Measurements from ENCODE around the gene FADS6.
"Not testable (repeated sequence)": the region's sequence is repeated elsewhere in the genome, so short reads cannot be mapped to it uniquely, and the experiment has no call there.

The FADS6 gene

GRCh38 chr17:74907012-74907411 lies 13.6 kb upstream of the FADS6 start:
- H4K8ac ChIP-seq (ENCODE audit: low read depth, low read length), result no peak overlapping the region
- no peaks in the 10 kb centered on the region for H3K36me3 ChIP-seq (ENCODE audit: control insufficient read depth, insufficient read depth, low read length)
- no peak overlapping the region for H3K4me3 ChIP-seq (ENCODE audit: low read length)
- H3K4me1 ChIP-seq (ENCODE audit: control insufficient read depth, low read depth, low read length), result no peaks in the 10 kb centered on the region
- H2AK5ac ChIP-seq (ENCODE audit: low read length), result no peak overlapping the region
- no peak overlapping the region for H4K5ac ChIP-seq (ENCODE audit: low read length)
- H3K79me1 ChIP-seq (ENCODE audit: low read length), result no peaks in the 10 kb centered on the region
- no CpG with 5 or more reads among the region's 34 CpGs for WGBS (ENCODE audit: extremely low coverage, insufficient coverage, low lambda C conversion rate)
- no peak overlapping the region for H3K23ac ChIP-seq (ENCODE audit: low read length)
- H2BK120ac ChIP-seq (ENCODE audit: low read depth, low read length), result no peak overlapping the region
- no peaks in the 10 kb centered on the region for H3K79me2 ChIP-seq (ENCODE audit: control insufficient read depth, insufficient read depth, low read length)
- H2BK15ac ChIP-seq (replicated peaks; ENCODE audit: low read depth), result no peak overlapping the region
- H3K4me2 ChIP-seq (ENCODE audit: low read length), result no peak overlapping the region
- no peak overlapping the region for H2BK5ac ChIP-seq (ENCODE audit: low read length)
- H3K18ac ChIP-seq (ENCODE audit: low read length), result no peak overlapping the region
- H3K56ac ChIP-seq (ENCODE audit: low read length), result no peak overlapping the region
- H3K9ac ChIP-seq (ENCODE audit: low read length), result no peak overlapping the region
- DNase-seq, result no peak
- no peak overlapping the region for H3K27ac ChIP-seq (ENCODE audit: low read depth, low read length)
- no peaks in the 10 kb centered on the region for H3K27me3 ChIP-seq (ENCODE audit: insufficient read depth, low read length, poor library complexity)
- no peak overlapping the region for H3K4ac ChIP-seq (ENCODE audit: low read depth, low read length)

DNA sequence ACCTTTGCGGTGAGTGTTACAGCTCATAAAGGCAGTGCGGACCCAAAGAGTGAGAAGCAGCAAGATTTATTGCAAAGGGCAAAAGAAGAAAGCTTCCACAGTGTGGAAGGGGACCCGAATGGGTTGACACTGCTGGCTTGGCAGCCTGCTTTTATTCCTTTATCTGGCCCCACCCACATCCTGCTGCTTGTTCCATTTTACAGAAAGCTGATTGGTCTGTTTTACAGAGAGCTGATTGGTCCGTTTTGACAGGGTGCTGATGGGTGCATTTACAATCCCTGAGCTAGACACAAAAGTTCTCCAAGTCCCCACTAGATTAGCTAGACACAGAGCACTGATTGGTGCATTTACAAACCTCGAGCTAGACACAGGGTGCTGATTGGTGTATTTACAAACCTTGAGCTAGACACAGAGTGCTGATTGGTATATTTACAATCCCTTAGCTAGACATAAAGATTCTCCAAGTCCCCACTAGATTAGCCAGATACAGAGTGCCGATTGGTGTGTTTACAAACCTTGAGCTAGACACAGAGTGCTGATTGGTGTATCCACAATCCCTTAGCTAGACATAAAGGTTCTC lies 12.9 kb upstream of the FADS6 start:
- DNase-seq; H2BK120ac ChIP-seq (ENCODE audit: low read depth, low read length); H3K4me1 ChIP-seq (ENCODE audit: control insufficient read depth, low read depth, low read length); H2BK5ac ChIP-seq (ENCODE audit: low read length); H3K27me3 ChIP-seq (ENCODE audit: insufficient read depth, low read length, poor library complexity); H4K5ac ChIP-seq (ENCODE audit: low read length); H3K56ac ChIP-seq (ENCODE audit: low read length); H3K23ac ChIP-seq (ENCODE audit: low read length); H3K79me1 ChIP-seq (ENCODE audit: low read length); H3K36me3 ChIP-seq (ENCODE audit: control insufficient read depth, insufficient read depth, low read length); H3K27ac ChIP-seq (ENCODE audit: low read depth, low read length); H3K4me2 ChIP-seq (ENCODE audit: low read length); H2BK15ac ChIP-seq (replicated peaks; ENCODE audit: low read depth); H3K9ac ChIP-seq (ENCODE audit: low read length); H3K18ac ChIP-seq (ENCODE audit: low read length); H3K4me3 ChIP-seq (ENCODE audit: low read length); H2AK5ac ChIP-seq (ENCODE audit: low read length); H3K4ac ChIP-seq (ENCODE audit: low read depth, low read length); H4K8ac ChIP-seq (ENCODE audit: low read depth, low read length); H3K79me2 ChIP-seq (ENCODE audit: control insufficient read depth, insufficient read depth, low read length): not testable (repeated sequence)
- WGBS (ENCODE audit: extremely low coverage, insufficient coverage, low lambda C conversion rate), result no CpG with 5 or more reads among the region's 6 CpGs

GRCh38 chr17:74904687-74905409 lies 11.4 kb upstream of the FADS6 start:
- no peak overlapping the region for H2AK5ac ChIP-seq (ENCODE audit: low read length)
- H3K79me1 ChIP-seq (ENCODE audit: low read length), result no peaks in the 10 kb centered on the region
- H3K36me3 ChIP-seq (ENCODE audit: control insufficient read depth, insufficient read depth, low read length), result no peaks in the 10 kb centered on the region
- H4K8ac ChIP-seq (ENCODE audit: low read depth, low read length), result no peak overlapping the region
- H4K5ac ChIP-seq (ENCODE audit: low read length), result no peak overlapping the region
- H3K4me2 ChIP-seq (ENCODE audit: low read length), result no peak overlapping the region
- H3K56ac ChIP-seq (ENCODE audit: low read length), result no peak overlapping the region
- no CpG with 5 or more reads among the region's 7 CpGs for WGBS (ENCODE audit: extremely low coverage, insufficient coverage, low lambda C conversion rate)
- DNase-seq, result no peak
- H3K18ac ChIP-seq (ENCODE audit: low read length), result no peak overlapping the region
- no peak overlapping the region for H3K4me3 ChIP-seq (ENCODE audit: low read length)
- no peak overlapping the region for H3K27ac ChIP-seq (ENCODE audit: low read depth, low read length)
- H2BK5ac ChIP-seq (ENCODE audit: low read length), result no peak overlapping the region
- H3K4ac ChIP-seq (ENCODE audit: low read depth, low read length), result no peak overlapping the region
- no peak overlapping the region for H3K23ac ChIP-seq (ENCODE audit: low read length)
- no peaks in the 10 kb centered on the region for H3K27me3 ChIP-seq (ENCODE audit: insufficient read depth, low read length, poor library complexity)
- no peaks in the 10 kb centered on the region for H3K4me1 ChIP-seq (ENCODE audit: control insufficient read depth, low read depth, low read length)
- no peak overlapping the region for H2BK120ac ChIP-seq (ENCODE audit: low read depth, low read length)
- no peak overlapping the region for H3K9ac ChIP-seq (ENCODE audit: low read length)
- H2BK15ac ChIP-seq (replicated peaks; ENCODE audit: low read depth), result no peak overlapping the region
- no peaks in the 10 kb centered on the region for H3K79me2 ChIP-seq (ENCODE audit: control insufficient read depth, insufficient read depth, low read length)

DNA sequence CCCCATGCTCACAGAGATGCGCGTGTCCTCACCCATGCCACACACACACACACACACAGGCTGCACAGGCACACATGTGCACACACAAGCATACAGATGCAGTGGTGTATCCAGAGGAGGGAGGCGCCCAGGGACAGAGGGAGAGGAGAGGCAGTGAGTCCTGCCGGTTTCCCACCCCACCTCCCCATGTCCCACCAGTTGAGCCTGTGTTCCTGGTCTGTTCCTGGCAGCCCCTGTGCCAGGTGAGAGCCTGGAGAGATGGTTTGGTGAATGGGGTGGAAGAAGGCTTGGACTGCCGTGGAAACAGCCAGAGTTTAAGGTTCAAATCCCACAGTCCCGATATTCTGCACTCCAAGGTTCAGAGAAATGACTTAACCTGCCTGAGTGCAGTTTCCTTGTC lies 10.2 kb upstream of the FADS6 start:
- Histone ChIP-seq H3K4ac (ENCODE audit: low read depth, low read length) (no peak overlapping the region), H3K79me1 (ENCODE audit: low read length) (no peaks in the 10 kb centered on the region), H3K23ac (ENCODE audit: low read length) (no peak overlapping the region), H4K8ac (ENCODE audit: low read depth, low read length) (no peak overlapping the region), H3K4me1 (ENCODE audit: control insufficient read depth, low read depth, low read length) (no peaks in the 10 kb centered on the region), H3K27ac (ENCODE audit: low read depth, low read length) (no peak overlapping the region), H3K79me2 (ENCODE audit: control insufficient read depth, insufficient read depth, low read length) (no peaks in the 10 kb centered on the region), H3K18ac (ENCODE audit: low read length) (no peak overlapping the region), H3K4me2 (ENCODE audit: low read length) (no peak overlapping the region), H3K27me3 (ENCODE audit: insufficient read depth, low read length, poor library complexity) (no peaks in the 10 kb centered on the region), H3K36me3 (ENCODE audit: control insufficient read depth, insufficient read depth, low read length) (no peaks in the 10 kb centered on the region), H3K56ac (ENCODE audit: low read length) (no peak overlapping the region), H2AK5ac (ENCODE audit: low read length) (no peak overlapping the region), H2BK5ac (ENCODE audit: low read length) (no peak overlapping the region), H3K9ac (ENCODE audit: low read length) (no peak overlapping the region), H3K4me3 (ENCODE audit: low read length) (no peak overlapping the region), H2BK120ac (ENCODE audit: low read depth, low read length) (no peak overlapping the region), H4K5ac (ENCODE audit: low read length) (no peak overlapping the region), H2BK15ac (replicated peaks; ENCODE audit: low read depth) (no peak overlapping the region)
- WGBS (ENCODE audit: extremely low coverage, insufficient coverage, low lambda C conversion rate), result no CpG with 5 or more reads among the region's 6 CpGs
- no peak for DNase-seq

DNA sequence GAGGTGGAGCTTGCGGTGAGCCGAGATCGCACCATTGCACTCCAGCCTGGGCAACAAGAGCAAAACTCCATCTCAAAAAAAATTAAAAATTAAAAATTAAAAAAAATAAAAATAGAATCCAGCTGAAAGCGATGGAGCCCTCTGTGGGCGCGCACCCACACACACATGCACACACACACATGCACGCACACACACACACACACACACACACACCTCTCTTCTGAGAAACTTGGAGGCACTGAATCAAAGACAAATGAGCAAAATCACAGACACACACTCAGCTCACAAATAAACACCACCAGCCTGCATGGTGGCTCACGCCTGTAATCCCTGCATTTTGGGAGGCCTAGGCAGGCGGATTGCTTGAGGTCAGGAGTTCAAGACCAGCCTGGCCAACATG lies 9.6 kb upstream of the FADS6 start:
- Histone ChIP-seq H4K5ac (ENCODE audit: low read length) (no peak overlapping the region), H2BK5ac (ENCODE audit: low read length) (no peak overlapping the region), H3K23ac (ENCODE audit: low read length) (no peak overlapping the region), H2BK120ac (ENCODE audit: low read depth, low read length) (no peak overlapping the region), H3K27ac (ENCODE audit: low read depth, low read length) (no peak overlapping the region), H3K79me2 (ENCODE audit: control insufficient read depth, insufficient read depth, low read length) (no peaks in the 10 kb centered on the region), H3K4me2 (ENCODE audit: low read length) (no peak overlapping the region), H3K4ac (ENCODE audit: low read depth, low read length) (no peak overlapping the region), H4K8ac (ENCODE audit: low read depth, low read length) (no peak overlapping the region), H2AK5ac (ENCODE audit: low read length) (no peak overlapping the region), H3K27me3 (ENCODE audit: insufficient read depth, low read length, poor library complexity) (no peaks in the 10 kb centered on the region), H3K56ac (ENCODE audit: low read length) (no peak overlapping the region), H3K79me1 (ENCODE audit: low read length) (no peaks in the 10 kb centered on the region), H2BK15ac (replicated peaks; ENCODE audit: low read depth) (no peak overlapping the region), H3K18ac (ENCODE audit: low read length) (no peak overlapping the region), H3K9ac (ENCODE audit: low read length) (no peak overlapping the region), H3K36me3 (ENCODE audit: control insufficient read depth, insufficient read depth, low read length) (no peaks in the 10 kb centered on the region), H3K4me1 (ENCODE audit: control insufficient read depth, low read depth, low read length) (no peaks in the 10 kb centered on the region), H3K4me3 (ENCODE audit: low read length) (no peak overlapping the region)
- WGBS (ENCODE audit: extremely low coverage, insufficient coverage, low lambda C conversion rate), result no CpG with 5 or more reads among the region's 9 CpGs
- no peak for DNase-seq

Measured in mesendoderm (in vitro differentiated cells).